ENCODE results near the gene SOSTDC1.

Gene SOSTDC1

GRCh38 chr7:16417906-16418305 is 47.6 kb downstream of the SOSTDC1 start:
- no peak for FAIRE-seq

GRCh38 chr7:16416289-16417282 is 49.0 kb downstream of the SOSTDC1 start:
- no peak for FAIRE-seq

- FAIRE-seq = no peak
Measured at GRCh38 chr7:16412274-16413254, 53.0 kb downstream of the SOSTDC1 start.

All from endometrium (tissue), 2 donors.